OCI-LY7 (cell line): Measurements from ENCODE around the gene RAD51B. TPM values are rescaled to one million over a fixed set of nuclear protein-coding genes. Genes with fewer than 3 reads are reported as not detected.

Source experiments
- BruUV-seq: library from RNA; stranded (reverse); fragments of 400-500 nt; replicated peaks from 2 replicates; lab custom pipeline; 2021; lab: Mats Ljungman, UMichigan
- CTCF ChIA-PET: fragments of 300-600 bp; sonication (Branson Sonifier 250); formaldehyde crosslinking; loops from one replicate; lab custom pipeline; 2022; ENCODE audit warnings: antibody characterized with exemption; ENCODE audit not compliant: unreplicated experiment; lab: Charles Lee
- POLR2A ChIA-PET: fragments of 300-600 bp; sonication (Branson Sonifier 250); formaldehyde crosslinking; loops from one replicate; lab custom pipeline; 2022; ENCODE audit warnings: antibody characterized with exemption; lab: Charles Lee
- DNase-seq: peaks from one replicate; pipeline ENCODE4 v3.0.0-alpha.2; 2015; ENCODE audit warnings: low spot score
- H2AFZ ChIP-seq: fragments of 200-600 bp; sonication (generic), shearing (Covaris generic); 2 replicates; pipeline ENCODE4 v1.6.1; 2014; ENCODE audit warnings: mild to moderate bottlenecking, antibody characterized with exemption, low read length, moderate library complexity
- H3K27ac ChIP-seq: fragments of 200-600 bp; sonication (generic); 2 replicates; pipeline ENCODE4 v1.5.1; 2014; ENCODE audit warnings: mixed run types, low read depth, mild to moderate bottlenecking, moderate library complexity, low read length, inconsistent platforms; ENCODE audit not compliant: poor library complexity, severe bottlenecking
- H3K36me3 ChIP-seq: fragments of 200-600 bp; sonication (generic); 2 replicates; pipeline ENCODE4 v1.6.1; 2014; ENCODE audit warnings: mild to moderate bottlenecking, antibody characterized with exemption, low read length, moderate library complexity, mixed read lengths; ENCODE audit not compliant: insufficient read depth
- H3K4me1 ChIP-seq: fragments of 200-600 bp; sonication (generic); 2 replicates; pipeline ENCODE4 v1.5.1; 2014; ENCODE audit warnings: mild to moderate bottlenecking, low read length; ENCODE audit not compliant: insufficient read depth, poor library complexity, severe bottlenecking
- H3K4me2 ChIP-seq: fragments of 200-600 bp; sonication (generic); 2 replicates; pipeline ENCODE4 v1.6.1; 2014; ENCODE audit warnings: mild to moderate bottlenecking, low read length
- H3K4me3 ChIP-seq: fragments of 200-600 bp; sonication (generic); 2 replicates; pipeline ENCODE4 v1.5.1; 2014; ENCODE audit warnings: mild to moderate bottlenecking, low read depth, low read length; ENCODE audit not compliant: poor library complexity, severe bottlenecking
- H3K79me2 ChIP-seq: fragments of 200-600 bp; sonication (generic); 2 replicates; pipeline ENCODE4 v1.6.1; 2016; ENCODE audit warnings: low read depth, mild to moderate bottlenecking, low read length, moderate library complexity, mixed read lengths; ENCODE audit not compliant: insufficient read depth
- H3K9me2 ChIP-seq: fragments of 200-600 bp; sonication (generic); 2 replicates; pipeline ENCODE4 v1.6.1; 2016; ENCODE audit warnings: mild to moderate bottlenecking, low read length, mixed read lengths; ENCODE audit not compliant: insufficient read depth
- H3K9me3 ChIP-seq: fragments of 200-600 bp; sonication (generic); 2 replicates; pipeline ENCODE4 v1.6.1; 2014; ENCODE audit warnings: mild to moderate bottlenecking, mixed run types, low read length, mixed read lengths
- H4K20me1 ChIP-seq: fragments of 200-600 bp; sonication (generic); 2 replicates; pipeline ENCODE4 v1.6.1; 2014; ENCODE audit warnings: mild to moderate bottlenecking, antibody characterized with exemption, low read length, moderate library complexity, mixed read lengths; ENCODE audit not compliant: insufficient read depth
- CTCF ChIP-seq: fragments of 200-600 bp; sonication (generic); conservative IDR thresholded peaks from 2 replicates; pipeline ENCODE4 v1.5.1; 2014; ENCODE audit warnings: mild to moderate bottlenecking, antibody characterized with exemption, low read length, moderate library complexity, mixed read lengths
- EZH2phosphoT487 ChIP-seq: fragments of 200-600 bp; sonication (generic); IDR thresholded peaks from 2 replicates; pipeline ENCODE4 v1.6.1; 2018; ENCODE audit warnings: low read depth, borderline replicate concordance, mild to moderate bottlenecking, mixed run types, antibody characterized with exemption, low read length, moderate library complexity, mixed read lengths
- intact Hi-C: fragments of 100-400 bp; cut with micrococcal nuclease; formaldehyde crosslinking; loops from one replicate; pipeline ENCODE4 v1.10.0; 2022; ENCODE audit not compliant: unreplicated experiment
- total RNA-seq, 2 experiments: library from RNA; depleted of rRNA in 1 of 2; stranded (reverse); fragments of >200 nt in 1 of 2; shearing (Covaris generic) in 1 of 2; gene quantifications; 2 replicates each; pipeline ENCODE4 v1.2.3, GENCODE V29; 2014 to 2022

The RAD51B gene
- total RNA-seq, 2 experiments from 2014 or later, result 41.4 to 89.9 TPM

- intact Hi-C loops, result no loop called here
- ChIA-PET CTCF (no interaction called here), POLR2A (interaction anchor here (0.6 to 1.1 kb wide), 3 partner anchors 25 to 906 kb away, joined by 3 read pairs; no protein-coding TSS in a partner anchor)
- Histone ChIP-seq H4K20me1 (no peaks in the 10 kb centered on the region), H2AFZ (no peak overlapping the region), H3K36me3 (no peaks in the 10 kb centered on the region), H3K27ac (no peak overlapping the region), H3K4me1 (no peaks in the 10 kb centered on the region), H3K9me3 (no peaks in the 10 kb centered on the region), H3K4me3 (no peak overlapping the region), H3K4me2 (no peak overlapping the region), H3K9me2 (no peaks in the 10 kb centered on the region), H3K79me2 (no peaks in the 10 kb centered on the region)
- TF ChIP-seq CTCF, result no peak
- TF ChIP-seq EZH2phosphoT487, result no peak
- BruUV-seq, result no TSS peak
- DNase-seq, result no peak
Observed at GRCh38 chr14:67881225-67881624, 61.6 kb downstream of the RAD51B start.

- BruUV-seq, result no TSS peak
- DNase-seq, result no peak
- POLR2A ChIA-PET, result interaction anchor here (0.6 to 0.7 kb wide), 4 partner anchors 16 to 1011 kb away, joined by 3 to 5 read pairs (median 4); no protein-coding TSS in a partner anchor
- Histone ChIP-seq H2AFZ (no peak overlapping the region), H3K4me3 (no peak overlapping the region), H3K4me1 (no peaks in the 10 kb centered on the region), H3K36me3 (no peaks in the 10 kb centered on the region), H3K9me2 (no peaks in the 10 kb centered on the region), H3K27ac (no peak overlapping the region), H3K79me2 (no peaks in the 10 kb centered on the region), H4K20me1 (no peaks in the 10 kb centered on the region), H3K4me2 (no peak overlapping the region), H3K9me3 (no peaks in the 10 kb centered on the region)
- CTCF ChIA-PET, result no interaction called here
- intact Hi-C loops, result no loop called here
- no peak for TF ChIP-seq CTCF
- no peak for TF ChIP-seq EZH2phosphoT487
Observed at GRCh38 chr14:67882986-67883555, 63.5 kb downstream of the RAD51B start.

- no peaks in the 10 kb centered on the region for H4K20me1 ChIP-seq
- no peak overlapping the region for H3K4me2 ChIP-seq
- DNase-seq, result peak; percentile 15
- no peak overlapping the region for H3K27ac ChIP-seq
- ChIA-PET POLR2A (interaction anchor here (0.6 kb wide), 1 partner anchor 1011 kb away, joined by 3 read pairs; no protein-coding TSS in a partner anchor), CTCF (no interaction called here)
- intact Hi-C loops, result no loop called here
- no TSS peak for BruUV-seq
- no peaks in the 10 kb centered on the region for H3K4me1 ChIP-seq
- H3K36me3 ChIP-seq, result no peaks in the 10 kb centered on the region
- H3K4me3 ChIP-seq, result no peak overlapping the region
- TF ChIP-seq EZH2phosphoT487 (no peak), CTCF (peak; percentile 73)
- H3K79me2 ChIP-seq, result no peaks in the 10 kb centered on the region
- H2AFZ ChIP-seq, result no peak overlapping the region
- H3K9me3 ChIP-seq, result no peaks in the 10 kb centered on the region
- no peaks in the 10 kb centered on the region for H3K9me2 ChIP-seq
Observed at GRCh38 chr14:67883717-67884116, 64.1 kb downstream of the RAD51B start.
